ENCODE data around the gene AGPAT4.

Gene AGPAT4

GRCh38 chr6:161104966-161105365 lies 168.9 kb downstream of the AGPAT4 start:
- no peak for DNase-seq (ENCODE audit: low read depth in 1 of 2, low spot score in 1 of 2)
- in situ Hi-C loops (cut with HindIII; ENCODE audit: low pct_unique_long_range_greater_than_20kb, low sequenced_read_pairs): no loop called here
- no peak for TF ChIP-seq JUND (IDR thresholded peaks at IDR 0.05; ENCODE audit: low read depth)

GRCh38 chr6:161103475-161103874 lies 170.4 kb downstream of the AGPAT4 start:
- TF ChIP-seq JUND (IDR thresholded peaks at IDR 0.05; ENCODE audit: low read depth): no peak
- no peak for DNase-seq (ENCODE audit: low read depth in 1 of 2, low spot score in 1 of 2)
- in situ Hi-C loops (cut with HindIII; ENCODE audit: low pct_unique_long_range_greater_than_20kb, low sequenced_read_pairs): no loop called here

- DNase-seq (ENCODE audit: low read depth in 1 of 2, low spot score in 1 of 2): peak in 1 of 2 experiments; percentile 13
- in situ Hi-C loops (cut with HindIII; ENCODE audit: low pct_unique_long_range_greater_than_20kb, low sequenced_read_pairs): no loop called here
- no peak for TF ChIP-seq JUND (IDR thresholded peaks at IDR 0.05; ENCODE audit: low read depth)
Measured at GRCh38 chr6:161101517-161101916, 172.3 kb downstream of the AGPAT4 start.

- no peak for TF ChIP-seq JUND (IDR thresholded peaks at IDR 0.05; ENCODE audit: low read depth)
- DNase-seq (ENCODE audit: low read depth in 1 of 2, low spot score in 1 of 2): peak in 1 of 2 experiments; percentile 11
- in situ Hi-C loops (cut with HindIII; ENCODE audit: low pct_unique_long_range_greater_than_20kb, low sequenced_read_pairs): no loop called here
Measured at GRCh38 chr6:161100072-161100471, 173.8 kb downstream of the AGPAT4 start.

GRCh38 chr6:161095916-161096315 lies 177.9 kb downstream of the AGPAT4 start:
- no peak for DNase-seq (ENCODE audit: low read depth in 1 of 2, low spot score in 1 of 2)
- in situ Hi-C loops (cut with HindIII; ENCODE audit: low pct_unique_long_range_greater_than_20kb, low sequenced_read_pairs): no loop called here
- TF ChIP-seq JUND (IDR thresholded peaks at IDR 0.05; ENCODE audit: low read depth): no peak

- in situ Hi-C loops (cut with HindIII; ENCODE audit: low pct_unique_long_range_greater_than_20kb, low sequenced_read_pairs): no loop called here
- no peak for TF ChIP-seq JUND (IDR thresholded peaks at IDR 0.05; ENCODE audit: low read depth)
- DNase-seq (ENCODE audit: low read depth in 1 of 2, low spot score in 1 of 2): no peak
Measured at GRCh38 chr6:161094955-161095354, 178.9 kb downstream of the AGPAT4 start.

GRCh38 chr6:161091972-161092701 lies 181.7 kb downstream of the AGPAT4 start:
- in situ Hi-C loops (cut with HindIII; ENCODE audit: low pct_unique_long_range_greater_than_20kb, low sequenced_read_pairs): no loop called here
- TF ChIP-seq JUND (IDR thresholded peaks at IDR 0.05; ENCODE audit: low read depth): no peak
- DNase-seq (ENCODE audit: low read depth in 1 of 2, low spot score in 1 of 2): no peak

- in situ Hi-C loops (cut with HindIII; ENCODE audit: low pct_unique_long_range_greater_than_20kb, low sequenced_read_pairs): no loop called here
- DNase-seq (ENCODE audit: low read depth in 1 of 2, low spot score in 1 of 2): no peak
- TF ChIP-seq JUND (IDR thresholded peaks at IDR 0.05; ENCODE audit: low read depth): no peak
Measured at GRCh38 chr6:161091151-161091550, 182.7 kb downstream of the AGPAT4 start.

GRCh38 chr6:161088676-161089328 lies 185.1 kb downstream of the AGPAT4 start:
- in situ Hi-C loops (cut with HindIII; ENCODE audit: low pct_unique_long_range_greater_than_20kb, low sequenced_read_pairs): no loop called here

GRCh38 chr6:161085246-161085645 lies 188.6 kb downstream of the AGPAT4 start:
- no peak for TF ChIP-seq JUND (IDR thresholded peaks at IDR 0.05; ENCODE audit: low read depth)
- DNase-seq (ENCODE audit: low read depth in 1 of 2, low spot score in 1 of 2): no peak
- in situ Hi-C loops (cut with HindIII; ENCODE audit: low pct_unique_long_range_greater_than_20kb, low sequenced_read_pairs): no loop called here

More at GRCh38 chr6:161088676-161089328, 185.1 kb downstream of the AGPAT4 start:
- no peak for TF ChIP-seq JUND (IDR thresholded peaks at IDR 0.05; ENCODE audit: low read depth)
- DNase-seq (ENCODE audit: low read depth in 1 of 2, low spot score in 1 of 2): peak in 1 of 2 experiments; percentile 18

- no peak for TF ChIP-seq JUND (IDR thresholded peaks at IDR 0.05; ENCODE audit: low read depth)
- in situ Hi-C loops (cut with HindIII; ENCODE audit: low pct_unique_long_range_greater_than_20kb, low sequenced_read_pairs): no loop called here
- DNase-seq (ENCODE audit: low read depth in 1 of 2, low spot score in 1 of 2): no peak
Measured at GRCh38 chr6:161082215-161082614, 191.6 kb downstream of the AGPAT4 start.

GRCh38 chr6:161080263-161080970 lies 193.4 kb downstream of the AGPAT4 start:
- in situ Hi-C loops (cut with HindIII; ENCODE audit: low pct_unique_long_range_greater_than_20kb, low sequenced_read_pairs): no loop called here
- TF ChIP-seq JUND (IDR thresholded peaks at IDR 0.05; ENCODE audit: low read depth): no peak
- DNase-seq (ENCODE audit: low read depth in 1 of 2, low spot score in 1 of 2): no peak
